NCI-H82 (cell line): Measurements from ENCODE around the gene SFT2D1.

Experiments
- DNase-seq: peaks from one replicate; lab custom pipeline; 2025; lab: John Stamatoyannopoulos, UW

The SFT2D1 gene

GRCh38 chr6:166334878-166335277 lies 7.5 kb downstream of the SFT2D1 start:
- DNase-seq: no peak

DNA sequence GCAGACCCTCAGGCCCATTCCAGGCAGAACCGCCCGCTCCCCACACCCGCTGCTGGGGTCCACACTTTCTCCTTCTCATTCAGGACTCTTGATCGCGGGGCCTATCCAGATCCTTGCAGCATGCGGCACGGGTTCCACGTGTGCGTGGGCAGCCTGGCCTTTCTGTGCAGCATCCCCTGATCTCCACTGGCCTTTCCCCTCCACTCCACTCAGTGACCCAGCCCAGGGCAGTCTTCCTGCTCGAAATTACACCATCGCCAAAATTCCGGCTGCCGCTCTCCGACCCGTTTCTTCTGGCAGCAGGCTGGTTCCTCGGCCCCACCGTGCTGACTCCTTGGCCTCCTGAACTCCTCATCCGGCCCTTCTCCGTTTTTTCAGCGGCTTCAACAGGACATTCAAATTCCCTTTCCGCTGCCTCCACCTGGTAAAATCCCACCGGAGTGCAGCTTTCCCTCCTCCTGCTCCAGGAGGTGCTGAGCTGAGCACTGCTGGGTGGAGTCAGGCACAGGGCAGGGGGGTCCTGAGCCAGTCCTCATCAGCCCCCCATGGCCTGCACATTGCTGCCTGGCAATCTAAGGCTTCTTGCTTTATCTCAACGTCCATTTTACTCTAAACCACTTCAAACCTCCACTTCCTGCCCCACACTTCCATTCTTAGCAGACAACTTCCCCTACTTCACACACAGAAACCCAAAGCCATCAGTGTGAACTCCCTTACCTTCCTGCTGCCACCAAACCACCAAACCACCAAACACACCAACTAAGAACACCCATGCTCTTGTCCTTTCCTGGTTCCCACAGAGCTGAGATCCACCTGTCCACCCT lies 9.0 kb downstream of the SFT2D1 start:
- no peak for DNase-seq

DNA sequence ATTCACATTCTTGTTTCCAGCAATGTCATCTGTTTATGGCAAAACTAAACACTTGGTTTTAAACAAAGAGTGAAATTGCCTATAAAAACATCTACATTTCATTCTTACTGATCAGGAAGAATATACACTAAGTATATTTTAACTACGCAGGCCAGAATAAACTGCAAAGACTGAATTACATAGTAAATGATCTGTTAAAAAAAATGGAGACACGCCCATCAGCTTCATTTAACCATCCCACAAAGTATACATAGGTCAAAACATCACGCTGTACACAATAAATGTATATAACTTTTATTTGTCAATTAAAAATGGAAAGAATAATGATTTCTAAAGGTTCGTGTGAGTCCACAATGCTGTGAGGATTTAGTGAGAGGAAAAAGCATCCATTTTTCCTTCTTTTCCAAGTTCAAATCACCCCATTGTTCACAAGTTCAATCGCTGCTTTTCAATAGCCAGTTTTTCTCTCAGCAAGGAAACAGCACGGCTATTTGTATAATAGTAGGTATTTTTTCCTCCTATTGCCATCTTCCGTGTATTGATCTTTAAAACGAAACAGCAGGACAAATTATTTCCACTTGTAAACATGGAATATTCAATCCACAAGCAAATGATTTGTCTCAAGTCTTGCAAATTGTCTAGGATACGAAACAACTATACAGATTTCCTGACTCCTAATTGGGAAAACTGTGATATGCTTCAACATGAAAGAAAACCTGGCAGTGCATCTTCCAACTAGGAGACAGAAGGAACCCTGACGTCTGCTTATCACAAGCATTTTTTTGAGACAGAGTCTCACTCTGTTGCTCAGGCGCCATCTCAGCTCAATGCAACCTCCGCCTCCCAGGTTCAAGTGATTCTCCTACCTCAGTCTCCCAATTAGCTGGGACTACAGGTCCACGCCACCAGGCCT lies 10.6 kb downstream of the SFT2D1 start:
- no peak for DNase-seq

DNA sequence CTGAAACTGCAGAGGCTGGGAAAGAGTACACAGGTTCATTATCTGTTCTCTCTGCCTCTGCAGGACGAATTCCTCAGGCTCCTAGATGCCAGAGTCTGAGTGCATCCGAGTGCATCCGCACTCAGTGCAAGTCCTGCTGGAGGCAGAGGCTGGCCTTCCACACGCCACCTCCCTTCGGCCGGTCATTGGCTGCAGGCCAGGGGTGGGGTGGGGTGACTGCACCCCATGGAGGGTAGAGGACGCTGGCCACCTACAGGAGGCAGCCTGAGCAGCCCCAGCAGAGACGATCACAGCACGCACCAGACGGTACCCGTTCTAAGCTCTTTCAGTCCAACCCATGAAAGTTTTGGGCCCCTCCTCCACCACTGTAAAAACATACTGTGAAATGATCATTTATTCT lies 11.7 kb downstream of the SFT2D1 start:
- DNase-seq: peak; percentile 55

- no peak for DNase-seq
Measured at GRCh38 chr6:166325383-166326042, 16.8 kb downstream of the SFT2D1 start.

- DNase-seq: no peak
Measured at GRCh38 chr6:166323395-166323794, 18.9 kb downstream of the SFT2D1 start.

DNA sequence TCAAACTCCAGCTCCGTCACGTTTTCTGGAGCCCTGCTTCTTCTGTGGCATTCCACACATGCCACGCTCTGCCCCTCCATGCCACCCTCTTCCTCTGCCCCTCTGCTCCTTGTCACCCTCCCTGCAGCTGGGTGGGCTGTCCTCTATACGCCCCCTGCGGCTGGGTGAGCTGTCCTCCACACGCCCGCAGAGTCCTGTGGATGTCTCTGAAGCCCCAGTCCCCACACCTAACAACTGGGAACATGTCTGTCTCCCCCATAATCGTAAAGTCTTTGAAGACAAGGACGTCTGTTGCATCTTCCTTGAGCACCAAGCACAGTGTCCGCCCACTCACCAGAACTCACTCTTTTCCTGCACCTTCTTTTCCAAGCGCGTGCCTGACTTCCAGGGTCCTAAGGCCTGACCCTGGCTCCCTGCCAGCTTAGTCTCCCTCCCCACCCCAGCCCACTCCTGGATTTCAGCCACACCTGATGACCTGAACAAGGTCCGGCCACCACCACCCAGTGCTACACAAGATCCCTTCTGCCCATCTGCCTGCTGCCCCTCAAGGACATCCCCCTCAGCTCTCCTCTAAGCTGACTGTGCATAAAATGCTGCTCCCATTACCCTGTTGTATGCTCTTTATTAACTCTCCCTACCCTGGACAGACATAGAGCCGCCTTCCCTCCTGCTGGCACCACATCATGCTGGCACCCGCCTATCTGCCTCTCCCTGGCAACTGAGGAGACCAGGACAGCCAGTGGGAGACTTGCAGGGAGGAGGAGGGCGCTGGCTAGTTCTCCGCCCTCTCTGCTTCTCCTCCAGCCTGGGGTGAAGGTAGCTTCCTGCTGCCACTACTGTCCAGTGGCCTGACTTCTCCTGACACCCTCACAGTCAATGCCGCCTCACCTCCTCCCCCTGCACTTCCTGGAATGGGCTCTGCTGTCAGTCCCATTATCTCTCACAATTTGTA lies 23.4 kb downstream of the SFT2D1 start:
- no peak for DNase-seq

DNA sequence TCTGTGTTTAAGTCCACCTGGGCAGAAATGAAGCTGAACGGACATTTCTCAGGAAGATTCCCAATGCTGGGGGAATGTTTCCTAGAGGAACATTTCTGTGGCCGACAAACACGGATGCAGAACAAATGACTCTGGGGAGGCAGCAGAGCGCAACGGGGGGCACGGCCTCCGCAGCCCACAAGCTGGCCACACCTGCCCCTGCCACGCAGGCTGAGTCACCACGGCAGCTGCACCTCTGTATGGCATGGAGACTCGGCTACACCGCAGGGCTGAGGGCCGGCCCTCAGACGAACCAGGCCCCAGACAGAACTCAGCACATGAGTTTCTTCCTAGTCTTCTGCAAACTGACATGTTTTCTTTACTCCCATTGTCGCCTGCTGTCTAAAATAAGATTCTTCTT lies 24.1 kb downstream of the SFT2D1 start:
- no peak for DNase-seq

- peak; percentile 15 for DNase-seq
Measured at GRCh38 chr6:166317261-166318212, 24.8 kb downstream of the SFT2D1 start.

DNA sequence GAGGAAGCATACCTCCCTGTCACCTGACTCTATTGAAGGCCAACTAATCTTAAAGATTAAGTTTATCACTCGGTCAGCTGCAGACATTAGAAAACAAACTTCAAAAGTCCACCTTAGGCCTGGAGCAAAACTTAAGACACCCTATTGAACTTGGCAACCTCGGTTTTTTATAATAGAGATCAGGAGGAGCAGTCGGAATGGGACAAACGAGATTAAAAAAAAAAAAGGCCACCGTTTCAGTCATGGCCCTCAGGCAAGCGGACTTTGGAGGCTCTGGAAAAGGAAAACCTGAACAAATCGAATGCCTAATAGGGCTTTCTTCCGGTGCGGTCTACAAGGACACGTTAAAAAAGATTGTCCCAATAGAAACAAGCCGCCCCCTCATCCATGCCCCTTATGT lies 26.9 kb downstream of the SFT2D1 start:
- DNase-seq: no peak

DNA sequence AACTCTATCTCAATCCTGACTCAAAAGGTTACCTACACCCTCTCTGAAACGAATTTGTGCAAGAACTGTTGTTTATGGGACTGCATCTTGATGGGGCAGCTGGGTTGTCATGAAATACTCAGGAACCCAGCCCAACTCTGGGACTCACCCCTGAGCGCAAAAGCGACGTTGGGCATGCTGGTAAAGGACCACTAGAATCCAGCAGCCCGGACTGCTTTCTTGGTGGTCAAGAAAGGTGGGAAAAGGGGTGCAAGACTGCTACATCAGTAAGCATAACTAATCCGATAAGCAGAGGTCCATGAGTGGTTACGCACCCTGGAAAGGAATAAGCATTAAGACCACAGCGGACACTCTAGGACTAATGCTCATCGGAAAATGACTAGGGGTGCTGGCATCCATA lies 27.9 kb downstream of the SFT2D1 start:
- no peak for DNase-seq

- DNase-seq: peak; percentile 74
Measured at GRCh38 chr6:166313255-166314070, 28.9 kb downstream of the SFT2D1 start.

DNA sequence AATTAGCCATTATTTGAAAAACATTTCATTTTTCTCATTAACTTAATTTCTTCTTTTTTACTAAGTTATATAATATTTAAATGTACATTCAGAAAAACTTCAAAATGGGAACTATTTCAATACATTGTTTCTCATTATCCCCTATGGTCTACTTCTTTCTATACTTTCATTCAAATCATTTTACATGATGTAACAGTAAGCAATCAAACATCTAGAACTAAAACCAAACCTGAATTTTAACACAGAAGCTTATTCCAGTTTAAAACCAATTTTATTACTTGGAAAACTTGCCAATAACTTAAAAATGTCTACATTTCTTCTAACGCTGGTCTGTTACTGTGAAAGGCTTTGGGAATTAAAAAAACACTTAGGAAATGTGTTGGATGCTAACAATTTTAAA lies 29.5 kb downstream of the SFT2D1 start:
- no peak for DNase-seq

GRCh38 chr6:166310634-166311033 lies 31.7 kb downstream of the SFT2D1 start:
- no peak for DNase-seq

DNA sequence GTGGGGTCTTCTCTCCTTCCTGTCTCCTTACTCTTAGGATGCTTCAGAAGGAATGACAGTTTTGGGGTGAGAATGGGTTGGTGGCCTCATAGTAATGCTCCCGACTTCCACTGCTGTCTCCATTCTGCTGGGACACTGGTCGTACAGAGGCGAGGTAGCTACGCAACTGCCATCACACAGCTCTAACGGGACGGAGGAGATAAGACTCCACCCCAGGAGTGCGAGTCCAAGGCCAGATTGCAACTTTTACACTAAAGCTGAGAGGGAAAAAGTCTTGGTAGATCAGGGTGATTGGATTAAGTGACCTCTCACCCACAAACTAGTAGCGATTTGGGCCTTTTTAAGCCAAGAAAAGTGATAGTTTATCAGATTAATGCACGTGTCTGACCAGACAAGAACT lies 32.4 kb downstream of the SFT2D1 start:
- no peak for DNase-seq

GRCh38 chr6:166308769-166309589 lies 33.4 kb downstream of the SFT2D1 start:
- DNase-seq: no peak

DNA sequence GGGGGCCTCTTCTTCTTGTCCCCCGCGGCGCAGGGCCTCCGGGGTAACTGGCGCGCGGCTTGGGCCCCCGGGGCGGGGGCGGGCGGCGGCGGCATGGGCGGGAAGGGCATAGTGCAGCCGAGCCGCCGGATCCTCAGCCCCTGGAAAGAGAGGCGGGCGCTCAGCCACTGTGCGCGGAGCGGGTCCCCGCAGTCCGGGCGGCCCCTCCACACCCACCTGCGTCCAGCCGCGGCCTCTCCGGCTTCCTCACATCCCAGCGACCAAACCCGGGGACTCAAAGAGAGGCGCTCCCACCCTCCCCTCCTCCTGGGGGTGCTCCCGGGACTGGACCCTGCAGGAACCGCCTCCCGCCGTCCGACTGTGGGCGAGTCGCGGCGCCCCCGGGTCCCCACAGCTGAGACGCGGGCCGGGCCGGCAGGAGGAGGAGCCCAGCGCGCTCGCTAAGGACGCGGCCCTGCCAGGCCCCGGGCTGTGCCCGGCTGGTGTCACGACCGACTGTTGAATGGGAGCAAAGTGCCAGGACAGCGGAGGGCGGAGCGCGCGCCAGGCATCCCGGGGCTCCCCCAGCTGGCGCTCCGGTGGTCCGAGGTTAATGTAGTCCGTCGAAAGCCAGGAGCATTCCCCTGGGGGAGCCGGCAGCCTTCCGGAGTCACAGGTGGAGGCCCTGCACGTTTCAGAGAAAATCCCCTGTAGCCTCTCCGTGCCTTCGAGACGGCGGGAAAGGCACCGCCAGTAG lies 34.1 kb downstream of the SFT2D1 start, which contains the start of gene PRR18:
PRR18 (minus strand) TSS at position 360 of the 736 bp plus-strand sequence; CDS start at position 110, 250 bp downstream.
- peak; percentile 39 for DNase-seq
